ENCODE data around the gene RBM42. TPM values are rescaled to one million over a fixed set of nuclear protein-coding genes. Genes with fewer than 3 reads are reported as not detected.
A peak's percentile ranks its signal among the peaks of the same experiment; 100 is the strongest.

Gene RBM42
- total and polyA plus RNA-seq, 2 of the 13 experiments (the other 11 are each of a cell fraction or from before 2014, with no cell fraction given) = 27.2 to 55.3 TPM

GRCh38 chr19:35628565-35629331 lies at the start of gene RBM42 (continued):
- TF ChIP-seq NCOA1 (CRISPR knock-in tag; IDR thresholded peaks at IDR 0.05) (no peak), ZNF432 (CRISPR knock-in tag; IDR thresholded peaks at IDR 0.05; ENCODE audit: borderline replicate concordance) (no peak), ZNF703 (CRISPR knock-in tag; IDR thresholded peaks at IDR 0.05; ENCODE audit: borderline replicate concordance) (0 out of 2 replicates have a peak, but pooled peaks have one; percentile 24), ARID3A (IDR thresholded peaks at IDR 0.05; ENCODE audit: low read depth, low read length) (no peak), ELF3 (CRISPR knock-in tag; IDR thresholded peaks at IDR 0.05) (peak; percentile 55), ZNF224 (CRISPR knock-in tag; IDR thresholded peaks at IDR 0.05) (0 out of 2 replicates have a peak, but pooled peaks have one; percentile 69), MIER2 (CRISPR knock-in tag; IDR thresholded peaks at IDR 0.05) (no peak), ZNF629 (CRISPR knock-in tag; conservative IDR thresholded peaks at IDR 0.05) (no peak), AKAP8 (CRISPR knock-in tag; IDR thresholded peaks at IDR 0.05) (no peak), WIZ (CRISPR knock-in tag; IDR thresholded peaks at IDR 0.05) (peak; percentile 33; the same call in 1 of the 2 replicates), ZNF251 (CRISPR knock-in tag; IDR thresholded peaks at IDR 0.05) (no peak), ZBTB38 (CRISPR knock-in tag; IDR thresholded peaks at IDR 0.05) (peak; percentile 46), ZNF275 (CRISPR knock-in tag; IDR thresholded peaks at IDR 0.05; ENCODE audit: borderline replicate concordance) (peak; percentile 77; the same call in 1 of the 2 replicates), ZSCAN5A (CRISPR knock-in tag; IDR thresholded peaks at IDR 0.05; ENCODE audit: borderline replicate concordance) (peak; percentile 24; the same call in 1 of the 2 replicates), CHD4 (IDR thresholded peaks at IDR 0.05; ENCODE audit: borderline replicate concordance, low read length) (no peak)
- TF ChIP-seq, protein P1, sequence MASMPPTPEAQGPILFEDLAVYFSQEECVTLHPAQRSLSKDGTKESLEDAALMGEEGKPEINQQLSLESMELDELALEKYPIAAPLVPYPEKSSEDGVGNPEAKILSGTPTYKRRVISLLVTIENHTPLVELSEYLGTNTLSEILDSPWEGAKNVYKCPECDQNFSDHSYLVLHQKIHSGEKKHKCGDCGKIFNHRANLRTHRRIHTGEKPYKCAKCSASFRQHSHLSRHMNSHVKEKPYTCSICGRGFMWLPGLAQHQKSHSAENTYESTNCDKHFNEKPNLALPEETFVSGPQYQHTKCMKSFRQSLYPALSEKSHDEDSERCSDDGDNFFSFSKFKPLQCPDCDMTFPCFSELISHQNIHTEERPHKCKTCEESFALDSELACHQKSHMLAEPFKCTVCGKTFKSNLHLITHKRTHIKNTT (CRISPR knock-in tag; IDR thresholded peaks at IDR 0.05) = no peak
- TF ChIP-seq, protein P2, sequence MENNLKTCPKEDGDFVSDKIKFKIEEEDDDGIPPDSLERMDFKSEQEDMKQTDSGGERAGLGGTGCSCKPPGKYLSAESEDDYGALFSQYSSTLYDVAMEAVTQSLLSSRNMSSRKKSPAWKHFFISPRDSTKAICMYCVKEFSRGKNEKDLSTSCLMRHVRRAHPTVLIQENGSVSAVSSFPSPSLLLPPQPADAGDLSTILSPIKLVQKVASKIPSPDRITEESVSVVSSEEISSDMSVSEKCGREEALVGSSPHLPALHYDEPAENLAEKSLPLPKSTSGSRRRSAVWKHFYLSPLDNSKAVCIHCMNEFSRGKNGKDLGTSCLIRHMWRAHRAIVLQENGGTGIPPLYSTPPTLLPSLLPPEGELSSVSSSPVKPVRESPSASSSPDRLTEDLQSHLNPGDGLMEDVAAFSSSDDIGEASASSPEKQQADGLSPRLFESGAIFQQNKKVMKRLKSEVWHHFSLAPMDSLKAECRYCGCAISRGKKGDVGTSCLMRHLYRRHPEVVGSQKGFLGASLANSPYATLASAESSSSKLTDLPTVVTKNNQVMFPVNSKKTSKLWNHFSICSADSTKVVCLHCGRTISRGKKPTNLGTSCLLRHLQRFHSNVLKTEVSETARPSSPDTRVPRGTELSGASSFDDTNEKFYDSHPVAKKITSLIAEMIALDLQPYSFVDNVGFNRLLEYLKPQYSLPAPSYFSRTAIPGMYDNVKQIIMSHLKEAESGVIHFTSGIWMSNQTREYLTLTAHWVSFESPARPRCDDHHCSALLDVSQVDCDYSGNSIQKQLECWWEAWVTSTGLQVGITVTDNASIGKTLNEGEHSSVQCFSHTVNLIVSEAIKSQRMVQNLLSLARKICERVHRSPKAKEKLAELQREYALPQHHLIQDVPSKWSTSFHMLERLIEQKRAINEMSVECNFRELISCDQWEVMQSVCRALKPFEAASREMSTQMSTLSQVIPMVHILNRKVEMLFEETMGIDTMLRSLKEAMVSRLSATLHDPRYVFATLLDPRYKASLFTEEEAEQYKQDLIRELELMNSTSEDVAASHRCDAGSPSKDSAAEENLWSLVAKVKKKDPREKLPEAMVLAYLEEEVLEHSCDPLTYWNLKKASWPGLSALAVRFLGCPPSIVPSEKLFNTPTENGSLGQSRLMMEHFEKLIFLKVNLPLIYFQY (CRISPR knock-in tag; IDR thresholded peaks at IDR 0.05; ENCODE audit: borderline replicate concordance) = no peak; the same call in 1 of the 2 replicates
